CD4-positive, alpha-beta T cell treated with Interleukin-2 at 100 ng/mL for 4 hours (primary cell): ENCODE measurements around the gene EHBP1L1.

Source experiments
- DNase-seq: peaks from one replicate; pipeline ENCODE4 v3.0.0-alpha.2; 2020; ENCODE audit warnings: low spot score

EHBP1L1 gene

GRCh38 chr11:65616575-65617001 lies 40.7 kb downstream of the EHBP1L1 start:
- no peak for DNase-seq

- DNase-seq, result no peak
These were observed 41.4 kb downstream of the EHBP1L1 start for GRCh38 chr11:65617136-65617850.

GRCh38 chr11:65617990-65618751 lies 42.3 kb downstream of the EHBP1L1 start:
- DNase-seq, result no peak

GRCh38 chr11:65618763-65619162 lies 42.9 kb downstream of the EHBP1L1 start:
- DNase-seq, result no peak

- no peak for DNase-seq
These were observed 43.6 kb downstream of the EHBP1L1 start for GRCh38 chr11:65619281-65619928.

- no peak for DNase-seq
These were observed 44.8 kb downstream of the EHBP1L1 start for GRCh38 chr11:65620666-65621065.

GRCh38 chr11:65621460-65621859 lies 45.6 kb downstream of the EHBP1L1 start:
- no peak for DNase-seq

- no peak for DNase-seq
These were observed 46.2 kb downstream of the EHBP1L1 start for GRCh38 chr11:65622011-65622410.

GRCh38 chr11:65623177-65623576 lies 47.3 kb downstream of the EHBP1L1 start:
- DNase-seq, result no peak

- no peak for DNase-seq
These were observed 48.2 kb downstream of the EHBP1L1 start for GRCh38 chr11:65623852-65624616.

- DNase-seq, result no peak
These were observed 49.2 kb downstream of the EHBP1L1 start for GRCh38 chr11:65624931-65625627.

- DNase-seq, result peak; percentile 60
These were observed 49.9 kb downstream of the EHBP1L1 start for GRCh38 chr11:65625628-65626342.

GRCh38 chr11:65627202-65627601 lies 51.3 kb downstream of the EHBP1L1 start:
- DNase-seq, result no peak

GRCh38 chr11:65629579-65629978 lies 53.7 kb downstream of the EHBP1L1 start:
- DNase-seq, result no peak

- no peak for DNase-seq
These were observed 54.4 kb downstream of the EHBP1L1 start for GRCh38 chr11:65630215-65630614.

GRCh38 chr11:65633390-65634108 lies 57.7 kb downstream of the EHBP1L1 start:
- DNase-seq, result no peak

GRCh38 chr11:65634109-65634436 lies 58.2 kb downstream of the EHBP1L1 start:
- no peak for DNase-seq

GRCh38 chr11:65634440-65634839 lies 58.6 kb downstream of the EHBP1L1 start:
- DNase-seq, result no peak

- no peak for DNase-seq
These were observed 59.3 kb downstream of the EHBP1L1 start for GRCh38 chr11:65634905-65635731.
